GM18517 (cell line): ENCODE data around the gene PPP1R7.
"Not testable (repeated sequence)": the region's sequence is repeated elsewhere in the genome, so short reads cannot be mapped to it uniquely, and the experiment has no call there.

Source experiments
- ATAC-seq: cut with Tn5 transposase; IDR thresholded peaks from one replicate; pipeline ENCODE4 v1.9.1; 2021; ENCODE audit warnings: mild to moderate bottlenecking, moderate library complexity; ENCODE audit not compliant: unreplicated experiment

Gene PPP1R7

DNA sequence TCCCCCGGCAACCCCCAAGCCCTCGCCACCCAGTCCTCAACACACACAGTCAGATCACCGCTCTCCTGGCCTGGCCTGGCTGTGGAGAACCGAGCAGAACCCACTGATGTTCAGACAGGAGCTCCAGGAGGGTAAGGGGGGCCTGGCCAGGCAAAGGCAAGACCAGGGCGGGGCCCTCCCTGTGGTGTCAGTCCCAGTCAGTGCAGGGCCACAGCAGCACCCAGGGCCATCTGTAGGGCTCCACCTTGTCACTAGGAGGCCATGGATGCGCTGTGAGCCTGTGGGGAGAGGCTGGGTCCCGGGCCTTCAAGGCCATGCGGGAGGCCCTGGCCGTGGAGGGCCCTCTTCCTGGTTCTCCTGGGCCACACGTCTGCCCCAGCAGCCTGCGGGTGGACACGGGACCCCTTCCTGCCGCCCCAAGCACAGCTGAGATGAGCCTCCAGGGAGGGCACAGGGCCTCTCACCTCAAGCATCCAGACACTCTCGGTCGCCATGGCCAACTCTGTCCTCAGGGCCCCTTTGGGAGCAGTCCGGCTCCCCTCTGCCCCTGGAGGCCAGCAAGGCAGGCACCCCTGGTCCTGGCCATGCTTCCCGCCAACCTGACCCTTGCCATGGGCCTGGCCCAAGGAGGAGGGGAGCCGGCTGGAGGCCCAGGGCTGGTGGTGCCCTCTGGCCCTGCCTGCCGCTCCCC, 40.2 kb downstream of the PPP1R7 start:
- ATAC-seq: no peak

DNA sequence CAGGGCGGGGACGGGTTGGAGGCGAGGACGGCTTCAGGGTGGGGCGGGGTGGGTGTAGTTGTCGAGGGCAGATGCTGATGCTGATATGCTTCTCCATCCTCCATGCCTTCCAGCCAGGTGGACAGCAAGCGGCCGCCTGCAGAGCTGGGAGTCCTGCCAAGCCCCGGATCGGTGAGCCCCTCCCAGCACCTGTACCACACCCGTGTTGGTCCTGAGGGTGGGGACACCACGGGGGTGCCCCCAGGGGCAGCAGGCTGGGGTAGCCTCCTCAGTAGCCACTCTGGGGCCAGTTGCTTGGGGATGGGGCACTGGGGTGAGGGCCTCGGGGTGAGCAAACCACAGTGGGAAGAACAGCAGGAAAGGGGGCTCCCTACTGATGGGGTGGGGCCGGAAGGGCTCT, 40.8 kb downstream of the PPP1R7 start:
- no peak for ATAC-seq

DNA sequence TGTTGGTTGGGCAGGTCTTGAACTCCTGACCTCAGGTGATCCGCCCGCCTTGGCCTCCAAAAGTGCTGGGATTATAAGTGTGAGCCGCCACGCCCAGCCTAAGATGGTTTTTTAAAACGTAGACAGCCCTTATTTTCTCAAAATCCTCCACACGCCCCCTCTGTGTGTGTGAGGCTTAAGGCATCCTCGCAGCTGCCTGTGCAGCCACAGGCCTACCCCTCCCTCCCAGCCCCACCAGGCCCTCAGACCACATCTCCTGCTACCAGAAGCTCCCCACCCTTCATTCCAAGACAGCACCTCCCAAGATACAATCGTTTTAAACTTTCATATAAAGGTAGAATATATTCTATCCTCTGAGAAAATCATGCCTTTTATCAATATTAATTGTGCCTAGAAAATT, 43.0 kb downstream of the PPP1R7 start:
- ATAC-seq: no peak

DNA sequence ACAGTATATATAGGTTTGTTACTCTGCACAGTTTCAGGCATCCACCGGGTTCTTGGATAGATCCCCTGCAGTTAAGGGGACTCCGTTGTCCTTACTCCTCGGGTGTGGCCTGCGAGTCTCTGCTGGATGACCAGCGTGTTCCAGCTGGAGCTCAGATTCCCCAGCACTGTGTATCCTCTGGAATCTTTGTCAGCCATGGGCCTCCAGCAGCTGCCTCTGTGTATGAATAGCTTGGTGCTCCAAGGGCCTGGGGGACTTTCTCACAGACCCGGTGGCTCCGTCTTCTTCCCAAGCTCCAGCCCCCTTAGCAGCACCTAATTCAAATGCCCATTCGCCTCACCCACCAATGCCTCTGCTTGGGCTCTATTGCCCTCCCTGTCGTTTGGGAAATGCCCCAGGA, 44.5 kb downstream of the PPP1R7 start:
- no peak for ATAC-seq

DNA sequence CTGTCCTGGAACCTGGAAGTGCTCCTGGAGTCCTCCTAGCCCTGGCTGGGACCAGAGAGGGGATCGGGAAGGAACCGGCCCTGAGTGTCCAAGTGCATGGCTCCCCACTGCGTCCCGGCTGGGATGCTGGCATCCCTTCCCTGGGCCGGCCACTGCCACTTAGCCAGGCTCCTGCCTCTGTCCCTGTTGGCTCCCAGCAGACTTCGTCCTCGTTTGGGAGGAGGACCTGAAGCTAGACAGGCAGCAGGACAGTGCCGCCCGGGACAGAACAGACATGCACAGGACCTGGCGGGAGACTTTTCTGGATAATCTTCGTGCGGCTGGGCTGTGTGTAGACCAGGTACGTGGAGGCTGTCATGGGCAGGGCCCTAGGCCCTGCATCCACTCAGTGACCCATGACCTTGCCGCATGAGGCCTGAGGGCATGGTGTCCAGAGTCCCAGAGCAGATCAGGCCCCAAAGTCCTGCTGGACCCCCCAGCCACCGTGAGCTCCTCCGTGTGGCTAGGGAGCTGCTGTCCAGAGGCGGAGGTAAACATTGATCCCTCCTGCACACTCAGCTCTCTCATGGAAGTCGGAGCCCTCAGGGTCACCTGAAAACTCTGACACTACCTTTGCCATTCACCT, 45.4 kb downstream of the PPP1R7 start:
- ATAC-seq: no peak

DNA sequence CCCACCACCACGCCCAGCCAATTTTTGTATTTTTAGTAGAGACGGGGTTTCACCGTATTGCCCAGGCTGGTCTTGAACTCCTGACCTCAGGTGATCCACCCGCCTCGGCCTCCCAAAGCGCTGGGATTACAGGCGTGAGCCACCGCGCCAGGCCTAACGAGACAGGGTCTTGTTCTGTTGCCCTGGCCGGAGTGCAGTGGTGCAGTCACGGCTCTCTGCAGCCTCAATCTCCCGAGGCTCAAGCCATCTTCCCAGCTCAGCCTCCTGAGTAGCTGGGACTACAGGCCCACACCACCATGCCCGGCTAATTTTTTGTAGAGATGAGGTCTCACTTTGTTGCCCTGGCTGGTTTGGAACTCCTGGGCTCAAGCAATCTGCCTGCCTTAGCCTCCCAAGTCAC, 47.0 kb downstream of the PPP1R7 start:
- not testable (repeated sequence) for ATAC-seq

DNA sequence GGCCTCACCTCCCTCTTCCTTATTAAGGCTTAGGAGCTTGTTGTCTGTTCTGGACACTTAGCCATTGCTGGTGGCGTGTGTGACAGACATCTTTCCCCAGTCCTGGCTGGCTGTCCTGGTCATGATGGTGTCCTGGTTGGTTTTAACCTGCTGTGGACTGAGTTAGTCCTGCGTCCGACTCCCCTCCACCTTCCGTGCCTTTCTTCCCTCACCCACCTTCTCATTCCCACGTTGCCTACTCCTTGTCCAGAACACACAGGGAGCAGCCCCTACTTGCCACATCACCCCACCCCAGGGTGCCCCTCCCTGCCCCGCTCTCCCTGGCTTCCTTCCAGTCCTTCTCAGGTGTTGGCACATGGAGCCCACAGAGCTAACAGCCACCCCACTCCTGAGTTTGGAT, 47.7 kb downstream of the PPP1R7 start:
- no peak for ATAC-seq

DNA sequence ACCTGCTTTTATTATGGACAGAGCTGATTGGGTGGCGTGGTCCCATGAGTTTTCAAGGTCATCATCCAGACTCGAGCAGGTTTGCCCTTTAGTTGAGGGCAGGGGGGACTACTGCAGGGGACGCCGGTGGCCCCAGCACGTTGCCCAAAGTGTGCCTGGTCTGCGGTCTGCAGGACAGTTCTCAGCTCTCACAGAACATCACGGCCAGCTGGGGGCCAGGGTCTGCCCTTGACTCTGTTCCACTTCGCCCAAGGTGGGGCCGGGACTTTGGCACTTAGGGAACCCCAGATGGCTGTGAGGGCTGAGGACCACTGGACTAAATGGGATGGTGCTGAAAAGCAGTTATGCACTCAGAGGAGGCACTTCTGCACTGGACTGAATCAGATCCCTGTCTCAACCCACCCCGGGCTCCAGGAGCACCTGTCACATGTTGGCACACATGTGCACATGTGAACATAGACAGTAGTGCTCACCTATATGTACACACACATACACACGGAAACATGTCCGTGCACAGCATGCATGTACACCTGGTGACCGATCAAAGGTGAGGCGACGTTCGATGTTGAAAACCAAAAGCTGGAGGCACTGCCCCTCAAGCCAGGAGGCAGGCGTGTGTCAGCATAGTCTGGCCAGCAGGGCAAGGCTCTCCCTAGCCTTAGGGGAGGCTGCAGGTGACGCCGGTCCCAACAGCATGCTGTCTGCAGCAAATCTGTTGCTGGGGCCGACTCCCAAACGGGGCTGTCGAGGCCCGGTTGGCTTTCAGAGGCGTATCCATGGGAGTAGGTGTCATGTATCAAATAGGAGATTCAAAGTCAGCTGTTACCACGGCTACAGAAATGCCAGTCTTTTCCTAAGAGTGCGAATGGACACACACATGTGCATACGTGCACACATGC, 48.4 kb downstream of the PPP1R7 start:
- ATAC-seq: no peak

DNA sequence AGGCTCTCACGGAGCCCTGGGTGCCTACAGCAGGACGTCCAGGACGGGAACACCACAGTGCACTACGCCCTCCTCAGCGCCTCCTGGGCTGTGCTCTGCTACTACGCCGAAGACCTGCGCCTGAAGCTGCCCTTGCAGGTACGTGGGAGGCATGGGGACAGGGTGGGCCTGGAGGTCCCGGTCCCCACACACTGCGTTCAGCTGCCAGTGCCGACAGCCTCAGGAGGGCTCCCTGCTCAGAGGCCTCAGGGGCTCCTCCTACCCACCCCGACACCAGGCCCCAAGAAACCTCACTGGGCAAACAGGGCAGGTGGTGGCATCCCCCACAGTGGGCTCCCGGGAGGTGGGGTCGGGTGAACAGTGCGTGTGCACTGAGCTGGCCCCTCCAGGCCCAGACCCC, 49.0 kb downstream of the PPP1R7 start:
- no peak for ATAC-seq

DNA sequence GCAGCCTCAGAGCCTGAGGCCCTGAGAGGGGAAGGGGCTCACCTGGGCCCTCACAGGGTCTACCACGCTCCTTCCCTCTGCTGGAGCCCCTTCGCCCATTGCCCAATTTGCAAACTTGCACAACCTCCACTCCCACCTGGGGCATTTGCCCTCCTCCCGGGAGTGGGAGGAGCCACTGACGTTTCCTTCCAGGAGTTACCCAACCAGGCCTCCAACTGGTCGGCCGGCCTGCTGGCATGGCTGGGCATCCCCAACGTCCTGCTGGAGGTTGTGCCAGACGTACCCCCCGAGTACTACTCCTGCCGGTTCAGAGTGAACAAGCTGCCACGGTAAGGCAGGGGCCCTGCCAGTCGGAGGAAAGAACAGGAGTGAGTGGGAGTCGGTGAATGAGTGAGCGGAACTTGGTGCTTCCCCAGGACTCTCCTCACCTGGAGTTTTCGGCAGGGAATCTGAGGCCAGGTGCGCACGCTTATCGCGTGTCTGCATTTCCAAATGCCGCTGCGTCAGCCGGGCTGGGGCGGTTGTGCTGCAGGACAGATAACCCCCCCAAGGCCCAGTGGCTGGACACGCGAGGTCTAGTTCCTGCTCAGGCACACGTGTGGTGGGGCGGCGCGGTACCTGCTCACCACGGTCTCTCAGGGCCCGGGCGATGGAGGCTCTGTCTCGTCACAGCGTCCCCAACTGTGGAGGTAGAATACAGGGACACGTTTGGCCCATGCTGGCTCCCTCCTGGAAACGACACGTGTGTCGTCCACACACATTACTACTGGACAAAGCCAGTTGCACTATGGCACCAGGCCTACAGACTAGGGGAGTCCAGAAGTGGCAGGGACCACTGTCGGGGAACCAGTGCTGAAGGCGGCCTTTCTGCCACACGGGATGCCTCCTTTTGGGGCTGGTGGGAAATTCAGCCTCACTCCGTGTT, 49.9 kb downstream of the PPP1R7 start:
- ATAC-seq: no peak

DNA sequence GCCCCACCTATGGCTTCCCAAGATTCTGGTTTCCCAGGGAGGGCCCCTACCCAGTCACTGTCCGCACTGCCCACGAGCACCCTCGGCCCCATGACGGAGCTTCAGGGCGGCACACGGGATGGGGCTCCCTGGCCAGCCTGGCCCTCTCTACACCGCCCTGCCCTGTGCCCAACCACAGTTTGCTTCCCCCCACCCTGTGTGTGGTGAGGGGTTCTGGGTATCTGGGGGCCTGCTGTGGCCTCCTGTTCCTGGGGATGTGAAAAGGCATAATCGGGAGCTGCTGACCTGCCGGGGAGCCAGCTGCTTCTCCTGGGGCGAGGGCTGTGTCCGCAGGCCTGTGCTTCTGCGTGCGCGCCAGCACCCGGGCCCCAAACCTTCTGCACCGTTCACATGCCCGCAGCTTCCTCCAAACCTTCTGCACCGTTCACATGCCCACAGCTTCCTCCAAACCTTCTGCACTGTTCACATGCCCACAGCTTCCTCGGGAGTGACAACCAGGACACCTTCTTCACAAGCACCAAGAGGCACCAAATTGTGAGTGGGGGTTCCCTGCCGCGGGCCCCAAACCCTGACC, 50.6 kb downstream of the PPP1R7 start:
- ATAC-seq: no peak

DNA sequence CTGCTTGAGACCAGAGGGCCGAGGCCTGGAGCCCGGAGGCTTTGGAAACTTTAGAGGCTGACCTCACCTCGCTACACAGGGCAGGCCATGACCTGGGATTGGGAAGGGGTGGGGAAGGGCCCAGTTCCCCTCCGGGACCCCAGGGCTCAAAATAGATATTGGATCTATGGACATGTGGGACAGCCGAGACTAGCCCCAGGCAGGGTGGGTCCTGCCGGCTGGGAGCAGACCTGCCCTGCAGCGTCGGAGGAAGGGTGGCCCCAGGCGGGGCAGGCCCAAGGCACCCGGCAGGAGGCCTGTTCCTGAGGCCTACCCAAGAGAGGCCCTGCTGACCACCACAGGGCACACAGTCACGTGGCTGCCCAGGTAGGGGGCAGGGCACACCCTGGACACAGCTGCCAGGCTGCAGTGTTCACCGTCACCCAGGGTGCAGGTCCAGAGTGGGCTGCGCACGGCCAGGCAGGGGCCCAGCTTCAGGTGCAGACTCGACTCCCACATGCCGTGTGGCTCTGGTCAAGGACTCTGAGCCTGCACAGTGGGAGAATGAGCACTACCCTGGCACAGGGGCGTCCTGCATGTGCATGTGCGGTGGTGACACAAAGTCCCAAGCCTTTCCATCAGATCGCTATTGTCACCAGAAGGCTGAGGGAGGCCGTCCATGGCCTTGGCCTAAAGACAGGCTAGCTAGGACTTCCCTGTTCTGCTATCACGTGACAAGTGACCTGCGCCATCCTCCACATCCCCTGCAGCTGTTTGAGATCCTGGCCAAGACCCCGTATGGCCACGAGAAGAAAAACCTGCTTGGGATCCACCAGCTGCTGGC, 51.4 kb downstream of the PPP1R7 start:
- ATAC-seq: no peak

DNA sequence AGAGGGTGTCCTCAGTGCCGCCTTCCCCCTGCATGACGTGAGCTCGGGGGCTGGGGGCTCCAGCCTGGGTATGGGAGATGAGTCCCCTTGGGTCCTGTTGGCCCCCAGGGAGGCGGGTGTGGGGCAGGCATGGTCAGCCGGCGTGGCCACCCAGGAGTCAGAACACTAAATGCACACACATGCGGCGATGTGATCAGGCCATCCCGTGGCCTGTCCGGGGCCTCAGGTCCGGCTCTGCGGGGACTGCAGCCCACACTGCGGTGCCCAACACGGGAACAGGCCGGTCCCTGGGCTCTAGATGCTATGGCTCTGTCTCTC, 52.0 kb downstream of the PPP1R7 start:
- ATAC-seq: no peak

DNA sequence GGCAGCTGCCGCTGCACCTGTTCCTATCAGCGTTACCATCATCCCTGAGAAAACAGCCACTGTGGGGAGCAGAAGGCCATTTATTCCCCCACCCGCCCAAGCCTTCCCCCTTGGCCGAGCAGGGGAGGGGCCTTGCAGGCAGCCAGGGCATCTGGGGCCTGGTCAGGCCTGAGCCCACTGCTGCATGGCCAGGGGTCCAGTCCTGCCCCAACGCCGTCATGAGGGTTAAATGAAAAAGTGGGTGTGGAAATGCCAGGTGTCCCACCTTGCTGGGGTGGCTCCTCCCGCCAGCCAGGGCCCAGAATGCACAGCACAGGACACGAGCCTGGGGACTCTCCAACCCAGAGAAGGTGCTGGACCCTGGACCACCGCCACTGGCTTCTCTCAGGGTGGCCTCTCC, 52.4 kb downstream of the PPP1R7 start:
- ATAC-seq: no peak

DNA sequence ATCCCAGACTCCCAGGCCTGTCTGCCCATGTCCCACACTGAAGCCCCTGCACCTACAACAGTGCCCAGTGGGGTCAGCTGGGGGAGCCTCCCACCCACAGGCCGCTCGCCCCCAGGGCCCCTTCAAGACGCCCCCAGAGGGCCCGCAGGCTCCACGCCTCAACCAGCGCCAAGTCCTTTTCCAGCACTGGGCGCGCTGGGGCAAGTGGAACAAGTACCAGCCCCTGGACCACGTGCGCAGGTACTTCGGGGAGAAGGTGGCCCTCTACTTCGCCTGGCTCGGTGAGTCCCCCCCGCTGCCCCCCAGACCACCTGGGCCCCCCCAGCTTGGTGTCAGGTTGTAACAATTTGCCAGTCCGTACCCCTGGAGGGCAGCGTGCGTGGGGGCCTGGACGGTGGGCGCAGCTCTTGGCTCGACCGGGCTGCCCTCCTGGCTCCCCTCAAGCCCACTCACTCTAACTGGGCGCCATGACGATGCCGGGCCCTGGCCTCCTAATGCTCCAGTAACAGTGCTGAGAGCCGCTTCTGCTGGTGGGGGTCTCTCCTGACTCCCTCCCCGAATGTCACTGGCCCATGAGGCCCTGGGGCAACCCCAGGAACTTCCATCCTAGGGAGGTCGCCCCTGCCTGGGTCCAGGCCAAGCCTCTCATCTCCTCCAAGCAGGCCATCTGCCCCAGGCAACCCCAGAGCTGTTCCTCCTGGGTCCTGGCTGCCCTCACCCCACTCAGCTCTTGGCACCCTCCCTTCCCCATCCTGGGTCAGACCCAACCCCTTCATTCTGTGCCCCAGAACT, 53.1 kb downstream of the PPP1R7 start:
- no peak for ATAC-seq

DNA sequence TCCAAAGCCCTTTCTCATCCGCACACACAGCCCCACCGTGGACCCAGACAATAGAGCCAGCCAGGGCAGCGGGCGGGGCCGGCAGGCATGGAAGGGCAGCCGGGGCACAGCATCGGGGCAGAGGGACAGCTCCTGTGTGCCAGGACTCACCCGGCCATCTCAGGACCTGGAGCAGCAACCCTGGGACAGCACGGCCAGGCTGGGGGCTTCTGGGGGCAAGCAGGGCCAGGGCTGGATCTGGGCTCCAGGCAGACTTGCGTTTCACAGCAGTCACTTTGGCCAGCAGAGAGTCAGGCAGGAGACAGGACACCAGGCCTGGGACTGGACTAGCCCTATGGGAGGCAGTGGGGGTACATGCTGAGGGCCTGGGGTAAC, 53.7 kb downstream of the PPP1R7 start:
- no peak for ATAC-seq

DNA sequence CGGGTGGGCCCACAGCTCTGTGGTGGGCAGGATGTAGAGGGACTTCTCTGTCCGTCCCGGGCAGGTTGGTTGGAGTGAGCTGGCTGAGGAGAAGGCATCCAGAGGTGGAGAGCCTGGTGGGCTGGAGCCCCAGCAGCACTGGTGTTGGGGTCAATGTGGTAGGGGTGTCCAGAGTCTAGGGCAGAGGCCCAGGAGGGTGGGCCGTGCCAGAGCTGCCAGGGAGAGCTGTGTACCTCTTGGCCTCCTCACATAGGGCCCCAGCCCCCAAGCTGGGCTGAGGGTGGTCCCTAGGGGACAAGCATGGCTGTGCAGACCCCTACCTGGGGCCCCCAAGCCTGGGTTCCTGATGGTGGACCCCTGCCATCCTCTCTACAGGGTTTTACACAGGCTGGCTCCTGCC, 54.2 kb downstream of the PPP1R7 start:
- ATAC-seq: no peak

DNA sequence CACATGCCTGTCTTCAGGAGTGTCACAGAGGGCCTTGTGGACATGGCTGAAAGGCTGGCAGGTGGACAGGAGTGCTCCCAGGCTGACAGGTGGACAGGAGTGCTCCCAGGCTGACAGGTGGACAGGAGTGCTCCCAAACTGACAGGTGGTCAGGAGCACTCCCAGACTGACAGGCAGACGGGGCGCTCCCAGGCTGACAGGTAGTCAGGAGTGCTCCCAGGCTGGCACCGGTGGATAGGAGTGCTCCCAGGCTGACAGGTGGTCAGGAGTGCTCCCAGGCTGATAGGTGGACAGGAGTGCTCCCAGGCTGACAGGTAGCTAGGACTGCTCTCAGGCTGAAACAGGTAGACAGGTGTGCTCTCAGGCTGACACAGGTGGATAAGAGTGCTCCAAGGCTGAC, 54.8 kb downstream of the PPP1R7 start:
- no peak for ATAC-seq

DNA sequence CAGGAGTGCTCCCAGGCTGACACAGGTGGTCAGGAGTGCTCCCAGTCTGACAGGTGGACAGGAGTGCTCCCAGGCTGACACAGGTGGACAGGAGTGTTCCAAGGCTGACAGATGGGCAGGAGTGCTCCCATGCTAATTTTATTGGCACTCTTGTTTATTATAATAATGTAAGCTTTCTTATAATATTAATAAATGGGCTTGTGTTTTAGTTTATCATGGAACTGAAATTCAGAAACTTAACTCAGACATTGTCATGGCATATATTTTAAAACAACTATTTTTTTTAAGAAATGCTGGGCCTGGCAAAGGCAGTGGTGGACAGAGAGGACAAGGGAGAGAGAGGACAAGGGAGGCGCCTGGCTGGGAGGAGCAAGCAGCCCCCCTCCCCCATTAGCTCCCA, 56.9 kb downstream of the PPP1R7 start:
- no peak for ATAC-seq
